HCT116 (cell line): ENCODE measurements around the gene SCAMP1. TPM values are rescaled to one million over a fixed set of nuclear protein-coding genes. Genes with fewer than 3 reads are reported as not detected.
"Not testable (repeated sequence)": the region's sequence is repeated elsewhere in the genome, so short reads cannot be mapped to it uniquely, and the experiment has no call there.

Experiments
- ATAC-seq: fragments of 200-7000 bp; cut with Tn5 transposase; 2 replicates; pipeline ENCODE4 v1.9.1; 2020; ENCODE audit warnings: mild to moderate bottlenecking, moderate library complexity
- BruUV-seq: library from RNA; stranded (reverse); fragments of 400-500 nt; replicated peaks from 2 replicates; lab custom pipeline; 2021; lab: Mats Ljungman, UMichigan
- CTCF ChIA-PET: fragments of 300-600 bp; sonication (Branson Sonifier 250); formaldehyde crosslinking; loops from one replicate; lab custom pipeline; 2021; ENCODE audit warnings: antibody characterized with exemption; lab: Charles Lee
- POLR2A ChIA-PET: fragments of 300-600, 350-600 bp; sonication (Branson Sonifier 250); formaldehyde crosslinking; loops from one replicate; lab custom pipeline; 2021; ENCODE audit warnings: antibody characterized with exemption; lab: Charles Lee
- RAD21 ChIA-PET, 2 experiments: fragments of 300-600 bp; sonication (Branson Sonifier 250); formaldehyde crosslinking; loops; one replicate each; lab custom pipeline; 2023; ENCODE audit warnings: low total read pairs in 2 of 2; ENCODE audit not compliant: uncharacterized antibody in 2 of 2, unreplicated experiment in 2 of 2, low non-redundant PET in 1 of 2; lab: Charles Lee
- DNase-seq: peaks from one replicate; pipeline ENCODE4 v3.0.0-alpha.2; 2010; ENCODE audit warnings: low read depth, low spot score
- H2AFZ ChIP-seq: fragments of 200-600 bp; shearing (Covaris generic), sonication (generic); 2 replicates; pipeline ENCODE4 v1.6.1; 2017; ENCODE audit warnings: low read depth, mixed run types, mixed read lengths, antibody characterized with exemption, low read length; ENCODE audit not compliant: poor library complexity, severe bottlenecking
- H3K27ac ChIP-seq: 2 replicates; pipeline ENCODE4 v1.5.1; 2012; ENCODE audit warnings: low read depth, low read length
- H3K27me3 ChIP-seq: fragments of 200-600 bp; sonication (generic); 2 replicates; pipeline ENCODE4 v1.6.1; 2016; ENCODE audit warnings: mixed run types, low read length, mixed read lengths; ENCODE audit not compliant: insufficient read depth
- H3K36me3 ChIP-seq, 2 experiments: fragments of 200-500 bp in 1 of 2; fragments of 200-600 bp in 1 of 2; sonication (Bioruptor generic) in 1 of 2; sonication (generic) in 1 of 2; 2 replicates each; pipeline versions ENCODE4 v1.5.1 to v1.6.1; 2014 to 2016; ENCODE audit warnings: low read length in 2 of 2, inconsistent platforms in 1 of 2, mixed read lengths in 1 of 2, mixed run types in 1 of 2; ENCODE audit not compliant: insufficient read depth in 2 of 2, control insufficient read depth in 1 of 2
- H3K4me1 ChIP-seq, 2 experiments: fragments of 200-600 bp in 1 of 2; sonication (generic) in 1 of 2; 2 replicates each; pipeline versions ENCODE4 v1.5.1 to v1.6.1; 2012 to 2017; ENCODE audit warnings: low read length in 2 of 2, inconsistent platforms in 1 of 2, mild to moderate bottlenecking in 1 of 2, mixed read lengths in 1 of 2, mixed run types in 1 of 2, moderate library complexity in 1 of 2; ENCODE audit not compliant: insufficient read depth in 2 of 2, control insufficient read depth in 1 of 2
- H3K4me2 ChIP-seq: fragments of 200-600 bp; sonication (generic); 2 replicates; pipeline ENCODE4 v1.6.1; 2017; ENCODE audit warnings: mixed run types, low read length, mixed read lengths
- H3K4me3 ChIP-seq, 2 experiments: fragments of 200-600 bp in 1 of 2; sonication (generic) in 1 of 2; replicated peaks in 1 of 2; 2 replicates each; pipeline ENCODE4 v1.5.1; 2011 to 2016; ENCODE audit warnings: low read length in 2 of 2, control low read depth in 1 of 2, low read depth in 1 of 2, mild to moderate bottlenecking in 1 of 2, mixed read lengths in 1 of 2, mixed run types in 1 of 2
- H3K79me2 ChIP-seq: fragments of 200-600 bp; sonication (generic); 2 replicates; pipeline ENCODE4 v1.6.1; 2017; ENCODE audit warnings: mild to moderate bottlenecking, mixed run types, low read length, moderate library complexity, mixed read lengths; ENCODE audit not compliant: insufficient read depth
- H3K9ac ChIP-seq: fragments of 200-600 bp; sonication (generic); 2 replicates; pipeline ENCODE4 v1.6.1; 2016; ENCODE audit warnings: low read length, mixed read lengths
- H3K9me2 ChIP-seq: fragments of 200-600 bp; sonication (generic), shearing (Covaris generic); 2 replicates; pipeline ENCODE4 v1.6.1; 2017; ENCODE audit warnings: mixed run types, mild to moderate bottlenecking, moderate library complexity; ENCODE audit not compliant: insufficient read depth
- H3K9me3 ChIP-seq, 2 experiments: fragments of 200-500 bp in 1 of 2; fragments of 200-600 bp in 1 of 2; sonication (Bioruptor generic) in 1 of 2; sonication (generic) in 1 of 2; 2 replicates each; pipeline ENCODE4 v1.6.1; 2014 to 2017; ENCODE audit warnings: low read length in 2 of 2, mixed read lengths in 2 of 2, inconsistent platforms in 1 of 2, low read depth in 1 of 2, mild to moderate bottlenecking in 1 of 2, mixed run types in 1 of 2, moderate library complexity in 1 of 2; ENCODE audit not compliant: control insufficient read depth in 1 of 2, insufficient read depth in 1 of 2
- H4K20me1 ChIP-seq: fragments of 200-600 bp; sonication (generic), shearing (Covaris generic); 2 replicates; pipeline ENCODE4 v1.6.1; 2017; ENCODE audit warnings: mixed run types, mild to moderate bottlenecking, moderate library complexity; ENCODE audit not compliant: insufficient read depth
- CEBPB ChIP-seq: IDR thresholded peaks from 2 replicates; pipeline ENCODE4 v1.6.1; 2012; ENCODE audit warnings: low read depth
- FOSL1 ChIP-seq: IDR thresholded peaks from 2 replicates; pipeline ENCODE4 v1.6.1; 2012; ENCODE audit warnings: low read depth
- POLR2A ChIP-seq: IDR thresholded peaks from 2 replicates; pipeline ENCODE4 v1.7.0; 2011; ENCODE audit warnings: borderline replicate concordance; ENCODE audit not compliant: insufficient read depth, insufficient read length; ENCODE audit errors: extremely low read depth
- RAD21 ChIP-seq: IDR thresholded peaks from 2 replicates; pipeline ENCODE4 v1.6.1; 2012; ENCODE audit warnings: low read depth, mild to moderate bottlenecking
- SIN3A ChIP-seq: IDR thresholded peaks from 2 replicates; pipeline ENCODE4 v1.6.1; 2012; ENCODE audit warnings: low read depth
- intact Hi-C: fragments of 100-400 bp; cut with micrococcal nuclease; formaldehyde crosslinking; loops from 2 replicates; pipeline ENCODE4 v1.10.0; 2022
- total RNA-seq: library from RNA; stranded (reverse); gene quantifications from one replicate; pipeline ENCODE4 v1.2.1, GENCODE V29; 2021; ENCODE audit not compliant: unreplicated experiment

SCAMP1 gene
- total RNA-seq, 1 experiment from 2014 or later = 46.4 TPM

DNA sequence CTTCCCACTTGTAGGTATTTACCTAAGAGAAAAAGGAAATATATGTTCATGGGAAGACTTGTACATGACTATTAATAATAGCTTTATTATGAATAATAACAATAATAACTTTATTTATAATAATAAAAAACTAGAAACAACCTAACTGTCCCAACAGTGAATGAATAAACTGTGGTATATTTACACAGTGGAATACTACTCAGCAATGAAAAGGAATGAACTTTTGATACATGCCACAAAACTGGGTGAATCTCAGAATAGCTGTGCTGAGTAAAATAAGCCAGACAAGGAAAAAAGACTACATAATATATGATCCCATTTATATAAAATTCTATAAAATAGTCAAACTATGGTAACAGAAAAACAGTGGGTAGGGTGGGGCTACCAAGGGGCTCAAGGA is 88.7 kb downstream of the SCAMP1 start:
- no peak for ATAC-seq
- Histone ChIP-seq H3K9ac (no peak overlapping the region), H3K27ac (no peak overlapping the region), H3K9me2 (no peaks in the 10 kb centered on the region)
- intact Hi-C loops = no loop called here
- POLR2A ChIA-PET = no interaction called here
- TF ChIP-seq SIN3A (no peak), RAD21 (no peak), CEBPB (no peak), POLR2A (no peak), FOSL1 (no peak)
- TF ChIP-seq, all 23 proteins: peak for 0
- Histone ChIP-seq H3K79me2 (no peaks in the 10 kb centered on the region), H3K4me2 (no peak overlapping the region), H3K9me3 (no peaks in the 10 kb centered on the region), H4K20me1 (no peaks in the 10 kb centered on the region), H3K4me1 (no peaks in the 10 kb centered on the region), H2AFZ (no peak overlapping the region), H3K27me3 (no peaks in the 10 kb centered on the region), H3K4me3 (no peak overlapping the region), H3K36me3 (no peaks in the 10 kb centered on the region)
- no peak for DNase-seq
- RAD21 ChIA-PET = no interaction called here
- BruUV-seq = no TSS peak
- CTCF ChIA-PET = no interaction called here

DNA sequence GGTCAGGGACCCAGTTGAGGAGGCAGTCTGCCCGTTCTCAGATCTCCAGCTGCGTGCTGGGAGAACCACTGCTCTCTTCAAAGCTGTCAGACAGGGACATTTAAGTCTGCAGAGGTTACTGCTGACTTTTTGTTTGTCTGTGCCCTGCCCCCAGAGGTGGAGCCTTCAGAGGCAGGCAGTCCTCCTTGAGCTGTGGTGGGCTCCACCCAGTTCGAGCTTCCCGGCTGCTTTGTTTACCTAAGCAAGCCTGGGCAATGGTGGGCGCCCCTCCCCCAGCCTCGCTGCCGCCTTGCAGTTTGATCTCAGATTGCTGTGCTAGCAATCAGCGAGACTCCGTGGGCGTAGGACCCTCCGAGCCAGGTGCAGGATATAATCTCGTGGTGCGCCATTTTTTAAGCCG is 97.1 kb downstream of the SCAMP1 start:
- H3K9ac ChIP-seq, H3K36me3 ChIP-seq, CTCF ChIA-PET, POLR2A ChIA-PET, H3K27me3 ChIP-seq, H4K20me1 ChIP-seq, H2AFZ ChIP-seq, H3K4me1 ChIP-seq, H3K79me2 ChIP-seq, ATAC-seq, H3K27ac ChIP-seq, H3K9me2 ChIP-seq, RAD21 ChIA-PET, intact Hi-C loops, BruUV-seq, H3K4me3 ChIP-seq, DNase-seq, H3K4me2 ChIP-seq, H3K9me3 ChIP-seq: not testable (repeated sequence)
